ENCODE results near the gene NLRC5. TPM values are rescaled to one million over a fixed set of nuclear protein-coding genes. Genes with fewer than 3 reads are reported as not detected.
"Not testable (repeated sequence)": the region's sequence is repeated elsewhere in the genome, so short reads cannot be mapped to it uniquely, and the experiment has no call there.

Gene NLRC5
- total RNA-seq, 2 donors from 2014 or later = 8.3 to 23.4 TPM

- Histone ChIP-seq H3K27ac (no peak overlapping the region), H3K27me3 (no peaks in the 10 kb centered on the region), H3K9me3 (no peaks in the 10 kb centered on the region), H3K4me1 (peaks cover 22% of the 10 kb centered on the region), H3K4me3 (no peak overlapping the region), H3K36me3 (replicated peaks in 1 of 2; ENCODE audit: insufficient read depth in 1 of 2, low read depth in 2 of 2) (no peaks in the 10 kb centered on the region)
- ATAC-seq (no peak), DNase-seq (no peak)
- intact Hi-C loops (cut with DNase I) = no loop called here
- WGBS, 2 donors = 87% methylated on average over 5 of the region's 5 CpGs; no CpG with 5 or more reads in 1 of the 2 donors
- TF ChIP-seq CTCF (IDR thresholded peaks at IDR 0.05) = no peak
- TF ChIP-seq POLR2A (IDR thresholded peaks at IDR 0.05) = no peak
These were observed 105.6 kb downstream of the NLRC5 start for GRCh38 chr16:57094911-57095310.

GRCh38 chr16:57096192-57096591, 106.8 kb downstream of the NLRC5 start:
- Histone ChIP-seq H3K4me1 (peaks cover 21% of the 10 kb centered on the region), H3K4me3 (no peak overlapping the region), H3K27me3 (no peaks in the 10 kb centered on the region), H3K36me3 (replicated peaks in 1 of 2; ENCODE audit: insufficient read depth in 1 of 2, low read depth in 2 of 2) (no peaks in the 10 kb centered on the region), H3K27ac (no peak overlapping the region), H3K9me3 (no peaks in the 10 kb centered on the region)
- ATAC-seq = no peak
- DNase-seq = no peak
- TF ChIP-seq POLR2A (IDR thresholded peaks at IDR 0.05) (no peak), CTCF (IDR thresholded peaks at IDR 0.05) (no peak)
- intact Hi-C loops (cut with DNase I) = no loop called here
- 90 to 95% methylated on average over 3 of the region's 3 CpGs for WGBS, 2 donors

GRCh38 chr16:57096793-57097192, 107.4 kb downstream of the NLRC5 start:
- no peak for ATAC-seq
- H3K27ac ChIP-seq = no peak overlapping the region
- no peaks in the 10 kb centered on the region for H3K27me3 ChIP-seq
- WGBS, 2 donors = 89 to 100% methylated on average over 2 of the region's 2 CpGs
- no peaks in the 10 kb centered on the region for H3K9me3 ChIP-seq
- H3K4me1 ChIP-seq = peaks cover 15% of the 10 kb centered on the region
- H3K36me3 ChIP-seq (replicated peaks in 1 of 2; ENCODE audit: insufficient read depth in 1 of 2, low read depth in 2 of 2) = no peaks in the 10 kb centered on the region
- DNase-seq = no peak
- TF ChIP-seq CTCF (IDR thresholded peaks at IDR 0.05) = no peak
- TF ChIP-seq POLR2A (IDR thresholded peaks at IDR 0.05) = no peak
- intact Hi-C loops (cut with DNase I) = no loop called here
- no peak overlapping the region for H3K4me3 ChIP-seq

- no peak overlapping the region for H3K27ac ChIP-seq
- peaks cover 8% of the 10 kb centered on the region for H3K4me1 ChIP-seq
- TF ChIP-seq CTCF (IDR thresholded peaks at IDR 0.05) (no peak), POLR2A (IDR thresholded peaks at IDR 0.05) (no peak)
- H3K36me3 ChIP-seq (replicated peaks in 1 of 2; ENCODE audit: insufficient read depth in 1 of 2, low read depth in 2 of 2) = no peaks in the 10 kb centered on the region
- DNase-seq (peak in 1 of 4 donors; percentile 15), ATAC-seq (no peak)
- H3K27me3 ChIP-seq = no peaks in the 10 kb centered on the region
- intact Hi-C loops (cut with DNase I) = no loop called here
- H3K9me3 ChIP-seq = no peaks in the 10 kb centered on the region
- no peak overlapping the region for H3K4me3 ChIP-seq
- 69 to 77% methylated on average over 8 to 14 of the region's 14 CpGs for WGBS, 2 donors
These were observed 109.0 kb downstream of the NLRC5 start for GRCh38 chr16:57098188-57098841.

GRCh38 chr16:57099965-57100364, 110.6 kb downstream of the NLRC5 start:
- H3K4me3 ChIP-seq; DNase-seq; ATAC-seq; intact Hi-C loops (cut with DNase I); H3K9me3 ChIP-seq; H3K27ac ChIP-seq; H3K4me1 ChIP-seq; H3K27me3 ChIP-seq; H3K36me3 ChIP-seq (replicated peaks in 1 of 2; ENCODE audit: insufficient read depth in 1 of 2, low read depth in 2 of 2): not testable (repeated sequence)
- 74 to 77% methylated on average over 6 of the region's 6 CpGs for WGBS, 2 donors

Data from body of pancreas (tissue), 4 donors.